ENCODE measurements around the gene PDSS2.

Gene PDSS2

DNA sequence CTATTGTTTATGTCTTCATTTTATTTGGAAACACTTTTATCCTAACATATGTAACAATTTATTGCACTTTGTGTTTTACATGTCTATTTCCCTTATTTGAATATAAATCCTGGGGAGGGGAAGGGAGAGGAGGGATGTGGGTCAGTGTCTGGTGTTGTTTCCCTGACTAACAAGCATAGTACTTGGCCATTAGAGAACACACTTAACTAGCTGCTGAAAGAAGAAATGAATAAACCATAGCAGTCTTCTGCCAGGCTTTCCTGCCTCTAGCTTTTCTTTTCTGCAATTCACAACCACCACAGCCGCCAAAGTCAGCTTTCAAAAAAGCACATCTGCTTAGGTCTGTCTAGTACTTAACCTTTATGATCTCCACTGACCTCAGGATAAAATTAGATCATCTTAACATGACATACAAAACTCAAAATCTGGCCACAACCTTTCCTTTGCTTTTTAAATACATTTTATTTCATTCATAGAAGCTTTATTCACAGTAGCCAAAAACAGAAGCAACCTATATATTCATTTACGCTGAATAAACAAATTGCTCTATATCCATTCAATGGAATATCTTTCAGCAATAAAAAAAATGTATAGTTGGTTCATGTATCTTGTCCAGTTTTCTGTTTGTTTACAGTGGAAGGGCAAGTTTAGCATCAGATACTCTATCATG lies 16.3 kb downstream of the PDSS2 start:
- peaks cover 10% of the 10 kb centered on the region; the same call in 1 of the 2 replicates for H3K9me3 ChIP-seq (ENCODE audit: insufficient read depth, low read length)
- no peak overlapping the region for H3K27ac ChIP-seq (ENCODE audit: low read depth, low read length)
- H3K36me3 ChIP-seq (ENCODE audit: low read length) = peaks cover 6% of the 10 kb centered on the region
- no peaks in the 10 kb centered on the region for H3K9me2 ChIP-seq (replicated peaks; ENCODE audit: insufficient read depth, low read length)
- no peak overlapping the region for H2AFZ ChIP-seq (ENCODE audit: low read depth, low read length, severe bottlenecking)
- H3K4me2 ChIP-seq (ENCODE audit: low read depth, low read length, poor library complexity, severe bottlenecking) = no peak overlapping the region
- no peak for TF ChIP-seq EZH2phosphoT487 (conservative IDR thresholded peaks at IDR 0.05; ENCODE audit: low read length)
- TF ChIP-seq, protein P1, sequence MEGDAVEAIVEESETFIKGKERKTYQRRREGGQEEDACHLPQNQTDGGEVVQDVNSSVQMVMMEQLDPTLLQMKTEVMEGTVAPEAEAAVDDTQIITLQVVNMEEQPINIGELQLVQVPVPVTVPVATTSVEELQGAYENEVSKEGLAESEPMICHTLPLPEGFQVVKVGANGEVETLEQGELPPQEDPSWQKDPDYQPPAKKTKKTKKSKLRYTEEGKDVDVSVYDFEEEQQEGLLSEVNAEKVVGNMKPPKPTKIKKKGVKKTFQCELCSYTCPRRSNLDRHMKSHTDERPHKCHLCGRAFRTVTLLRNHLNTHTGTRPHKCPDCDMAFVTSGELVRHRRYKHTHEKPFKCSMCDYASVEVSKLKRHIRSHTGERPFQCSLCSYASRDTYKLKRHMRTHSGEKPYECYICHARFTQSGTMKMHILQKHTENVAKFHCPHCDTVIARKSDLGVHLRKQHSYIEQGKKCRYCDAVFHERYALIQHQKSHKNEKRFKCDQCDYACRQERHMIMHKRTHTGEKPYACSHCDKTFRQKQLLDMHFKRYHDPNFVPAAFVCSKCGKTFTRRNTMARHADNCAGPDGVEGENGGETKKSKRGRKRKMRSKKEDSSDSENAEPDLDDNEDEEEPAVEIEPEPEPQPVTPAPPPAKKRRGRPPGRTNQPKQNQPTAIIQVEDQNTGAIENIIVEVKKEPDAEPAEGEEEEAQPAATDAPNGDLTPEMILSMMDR (IDR thresholded peaks at IDR 0.05; ENCODE audit: insufficient read depth, low read length, poor library complexity, severe bottlenecking) = no peak
- H3K9ac ChIP-seq (ENCODE audit: low read length) = no peak overlapping the region
- H3K27me3 ChIP-seq (ENCODE audit: low read length) = no peaks in the 10 kb centered on the region
- H3F3A ChIP-seq (ENCODE audit: insufficient read depth) = no peaks in the 10 kb centered on the region
- no peak overlapping the region for H3K4me3 ChIP-seq (ENCODE audit: insufficient read depth, low read length, poor library complexity, severe bottlenecking)
- no peaks in the 10 kb centered on the region for H4K20me1 ChIP-seq (ENCODE audit: low read depth, low read length)
- H3K79me2 ChIP-seq (ENCODE audit: insufficient read depth, low read length) = peaks cover 7% of the 10 kb centered on the region; the same call in 1 of the 2 replicates

DNA sequence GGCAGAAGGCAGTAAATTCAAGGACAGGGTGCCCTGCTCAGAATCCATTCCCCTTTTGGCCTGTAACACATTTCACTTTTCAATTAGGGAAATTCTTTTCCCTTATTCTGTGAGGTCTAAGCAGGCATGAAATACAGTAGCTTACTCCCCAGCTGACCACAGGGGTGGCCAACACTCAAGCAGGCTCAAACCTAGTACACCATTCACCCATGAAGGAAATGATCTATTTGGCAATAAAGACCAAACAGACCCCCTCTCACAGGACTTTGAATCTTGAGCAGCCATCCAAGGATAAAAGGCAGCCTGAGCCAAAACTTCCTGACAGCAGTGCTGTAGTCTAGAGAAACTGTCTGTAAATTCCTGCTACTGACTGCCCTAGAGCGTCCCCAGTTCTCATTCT lies 17.7 kb downstream of the PDSS2 start:
- Histone ChIP-seq H3K4me3 (ENCODE audit: insufficient read depth, low read length, poor library complexity, severe bottlenecking) (no peak overlapping the region), H3K79me2 (ENCODE audit: insufficient read depth, low read length) (peaks cover 5% of the 10 kb centered on the region; the same call in 1 of the 2 replicates), H3K9me2 (replicated peaks; ENCODE audit: insufficient read depth, low read length) (no peaks in the 10 kb centered on the region), H3K4me2 (ENCODE audit: low read depth, low read length, poor library complexity, severe bottlenecking) (no peak overlapping the region), H3K27ac (ENCODE audit: low read depth, low read length) (no peak overlapping the region), H3K9ac (ENCODE audit: low read length) (no peak overlapping the region), H2AFZ (ENCODE audit: low read depth, low read length, severe bottlenecking) (no peak overlapping the region), H3F3A (ENCODE audit: insufficient read depth) (no peaks in the 10 kb centered on the region), H4K20me1 (ENCODE audit: low read depth, low read length) (no peaks in the 10 kb centered on the region), H3K36me3 (ENCODE audit: low read length) (peaks cover 6% of the 10 kb centered on the region), H3K27me3 (ENCODE audit: low read length) (no peaks in the 10 kb centered on the region), H3K9me3 (ENCODE audit: insufficient read depth, low read length) (no peaks in the 10 kb centered on the region)
- TF ChIP-seq, protein P1 (IDR thresholded peaks at IDR 0.05; ENCODE audit: insufficient read depth, low read length, poor library complexity, severe bottlenecking) = no peak
- no peak for TF ChIP-seq EZH2phosphoT487 (conservative IDR thresholded peaks at IDR 0.05; ENCODE audit: low read length)

DNA sequence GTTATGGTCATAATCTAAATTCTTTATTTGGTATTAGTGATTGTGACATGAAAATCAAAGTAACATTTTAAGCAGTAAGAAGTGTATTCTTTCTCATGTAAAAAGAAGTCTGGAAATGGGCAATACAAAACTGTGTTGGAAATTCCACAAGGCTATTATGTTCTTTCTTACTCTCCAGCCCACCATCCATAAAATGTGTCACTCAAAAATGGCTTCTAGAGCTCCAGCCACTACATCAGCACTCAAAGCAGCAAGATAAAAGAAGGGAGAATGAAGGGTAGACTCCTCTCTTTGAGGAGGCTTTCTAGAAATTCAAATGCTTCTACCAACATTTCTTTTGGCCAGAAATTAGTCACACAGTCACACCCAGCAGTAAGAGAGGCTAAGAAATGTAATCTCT lies 18.4 kb downstream of the PDSS2 start:
- H3K27me3 ChIP-seq (ENCODE audit: low read length) = no peaks in the 10 kb centered on the region
- no peak overlapping the region for H2AFZ ChIP-seq (ENCODE audit: low read depth, low read length, severe bottlenecking)
- H3K36me3 ChIP-seq (ENCODE audit: low read length) = peaks cover 6% of the 10 kb centered on the region
- H4K20me1 ChIP-seq (ENCODE audit: low read depth, low read length) = no peaks in the 10 kb centered on the region
- no peaks in the 10 kb centered on the region for H3K9me2 ChIP-seq (replicated peaks; ENCODE audit: insufficient read depth, low read length)
- H3F3A ChIP-seq (ENCODE audit: insufficient read depth) = no peaks in the 10 kb centered on the region
- no peak overlapping the region for H3K27ac ChIP-seq (ENCODE audit: low read depth, low read length)
- no peaks in the 10 kb centered on the region for H3K9me3 ChIP-seq (ENCODE audit: insufficient read depth, low read length)
- no peaks in the 10 kb centered on the region; the same call in none of the 2 replicates for H3K79me2 ChIP-seq (ENCODE audit: insufficient read depth, low read length)
- TF ChIP-seq EZH2phosphoT487 (conservative IDR thresholded peaks at IDR 0.05; ENCODE audit: low read length) = no peak
- TF ChIP-seq, protein P1 (IDR thresholded peaks at IDR 0.05; ENCODE audit: insufficient read depth, low read length, poor library complexity, severe bottlenecking) = no peak
- H3K4me3 ChIP-seq (ENCODE audit: insufficient read depth, low read length, poor library complexity, severe bottlenecking) = no peak overlapping the region
- H3K4me2 ChIP-seq (ENCODE audit: low read depth, low read length, poor library complexity, severe bottlenecking) = no peak overlapping the region
- H3K9ac ChIP-seq (ENCODE audit: low read length) = no peak overlapping the region

Measured in SU-DHL-6 (cell line).